SHP77 treated with DMSO at 0.1 percent for 48 hours (cell line): ENCODE results near the gene DLGAP1.

Source experiments
- DNase-seq: peaks from one replicate; lab custom pipeline; 2025; lab: John Stamatoyannopoulos, UW

DLGAP1 gene

DNA sequence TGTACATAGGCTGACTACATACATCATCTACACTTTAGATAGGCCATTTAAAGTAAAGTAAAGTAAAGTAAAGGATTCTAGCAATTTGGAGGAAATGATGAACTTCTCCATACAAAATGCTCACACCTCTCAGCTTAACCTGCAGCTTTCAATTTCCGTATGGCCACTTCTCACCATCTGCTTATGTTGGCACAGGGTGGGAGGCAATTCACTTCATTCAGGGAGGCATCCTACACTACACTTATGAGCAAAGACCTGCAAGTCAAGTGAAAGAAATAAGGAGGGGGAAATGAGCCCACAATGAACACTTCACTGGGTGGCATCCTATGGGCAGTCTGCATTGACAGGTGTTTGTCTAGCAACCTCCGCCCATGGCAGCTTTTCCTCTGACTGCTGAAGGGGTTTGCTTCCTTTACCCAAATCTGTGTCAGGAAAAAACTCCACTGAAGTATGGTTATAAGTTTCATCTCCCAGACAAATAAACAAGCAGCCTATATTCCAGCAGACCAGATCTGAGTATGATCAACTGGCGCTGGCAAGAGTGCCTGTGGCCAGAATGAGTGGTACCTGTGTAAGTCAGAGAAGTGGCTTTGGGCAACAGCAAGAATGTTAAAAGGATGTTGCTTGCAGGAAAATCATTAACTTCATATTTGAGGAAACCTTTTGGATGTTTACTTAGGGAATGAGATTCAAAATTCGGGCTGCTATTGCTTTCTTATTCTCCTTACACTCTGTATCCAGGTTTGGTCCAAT, 556.1 kb downstream of the DLGAP1 start:
- DNase-seq, result no peak

DNA sequence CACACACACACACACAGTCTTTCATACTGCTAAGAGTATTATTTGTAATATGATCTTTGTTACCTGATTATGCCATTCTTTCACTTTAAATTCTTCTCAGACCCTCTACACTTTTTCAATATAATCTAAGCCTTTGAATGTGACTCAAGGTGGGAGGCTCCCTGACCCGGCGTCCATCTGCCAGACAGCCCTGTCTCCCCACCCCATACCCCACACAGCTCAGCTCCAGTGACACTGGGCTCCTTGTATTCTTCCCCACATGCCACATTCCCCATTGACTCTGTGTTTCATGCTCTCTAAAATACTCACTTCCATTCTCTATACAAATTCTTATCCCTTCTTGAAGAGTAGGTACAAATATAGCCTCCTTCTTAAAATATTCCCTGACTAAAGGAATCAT, 563.0 kb downstream of the DLGAP1 start:
- no peak for DNase-seq

DNA sequence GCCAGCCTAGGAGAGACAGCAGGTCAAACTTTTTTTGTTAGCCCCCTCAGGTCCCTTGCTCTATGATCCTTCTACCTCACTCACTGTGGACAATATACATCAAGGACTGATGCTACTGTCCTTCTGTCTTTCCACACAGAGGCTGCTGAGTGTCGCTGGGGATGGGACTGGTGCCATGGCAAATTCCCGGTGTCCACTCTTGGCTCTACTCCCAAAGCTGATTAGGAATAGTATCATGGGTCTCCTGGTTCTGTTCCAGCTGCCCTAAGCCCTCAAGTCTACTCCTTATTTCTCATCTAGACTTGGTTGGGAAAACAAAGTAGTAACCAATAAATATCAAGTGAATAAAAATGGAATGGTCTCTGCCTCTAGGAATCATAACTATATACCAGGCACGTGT, 563.9 kb downstream of the DLGAP1 start:
- DNase-seq, result no peak

DNA sequence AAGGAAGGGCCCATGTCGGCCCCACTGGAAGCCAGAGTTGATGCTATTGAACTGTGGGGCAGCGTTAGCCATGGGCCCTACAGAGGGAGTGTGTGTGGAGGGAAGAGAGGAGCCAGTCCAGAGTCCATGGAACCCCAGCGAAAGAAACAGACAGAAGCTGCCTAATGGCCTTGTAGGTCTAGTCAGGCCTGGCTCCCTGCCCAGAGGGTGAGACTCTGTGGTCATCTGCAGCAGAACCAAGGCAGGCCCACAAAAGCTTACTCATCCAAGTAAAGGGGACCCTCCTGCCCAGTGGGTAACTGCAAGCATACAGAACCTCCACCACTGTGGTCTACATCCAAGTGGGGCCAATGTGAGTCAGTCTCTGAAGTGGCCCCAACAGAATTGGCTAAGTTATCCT, 565.3 kb downstream of the DLGAP1 start:
- no peak for DNase-seq

DNA sequence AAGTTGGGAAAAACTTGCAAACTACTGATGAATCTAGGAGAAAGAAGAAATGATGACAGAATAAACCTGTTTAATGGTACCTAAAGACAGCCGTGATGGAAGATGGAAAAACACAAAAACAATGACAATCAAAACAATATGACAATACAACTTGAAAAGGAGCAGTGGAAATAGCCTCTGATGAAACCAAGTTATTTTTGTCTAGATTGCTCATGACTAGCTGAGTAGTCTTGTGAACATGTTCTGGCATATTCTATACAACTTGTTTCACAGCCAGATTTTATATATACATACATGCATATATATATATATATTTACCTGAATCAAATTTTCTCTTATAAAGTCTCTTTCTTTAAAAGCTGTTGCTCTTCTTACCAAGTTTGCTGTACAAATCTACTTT, 566.0 kb downstream of the DLGAP1 start:
- no peak for DNase-seq

DNA sequence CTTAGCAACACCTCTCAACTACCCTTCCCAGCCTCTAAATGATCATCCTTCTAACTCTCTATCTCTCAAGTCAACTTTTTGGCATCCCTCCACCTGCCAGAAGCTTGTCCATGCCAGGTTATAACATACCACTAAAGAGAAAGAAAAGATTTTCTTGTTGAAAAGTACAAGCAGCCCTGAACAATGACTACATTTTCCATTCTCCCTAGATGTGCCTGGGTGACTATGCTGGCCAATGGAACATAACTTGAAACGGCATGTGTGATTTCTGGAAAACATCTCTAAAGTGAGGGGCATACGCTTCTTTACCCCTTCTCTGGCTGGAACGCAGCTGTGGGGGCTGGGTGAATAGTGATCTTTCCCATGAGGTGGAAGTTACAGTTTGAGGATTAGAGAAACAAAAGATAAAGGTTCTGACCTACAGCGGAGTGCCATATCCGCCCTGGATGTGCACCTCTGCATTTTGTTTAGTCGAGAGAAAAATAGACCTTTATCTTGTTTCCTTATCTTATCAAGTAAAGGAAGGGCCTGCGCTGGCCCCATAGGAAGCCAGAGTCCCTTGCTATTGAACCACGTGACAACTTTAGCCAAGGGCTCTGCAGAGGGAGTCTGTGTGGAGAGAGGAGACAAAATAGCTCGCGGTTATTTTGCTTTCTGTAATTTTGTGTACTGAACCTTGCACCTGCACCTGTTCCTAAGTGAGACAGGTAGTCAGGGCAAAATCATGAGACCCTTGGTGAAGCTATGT, 568.4 kb downstream of the DLGAP1 start:
- DNase-seq, result no peak

DNA sequence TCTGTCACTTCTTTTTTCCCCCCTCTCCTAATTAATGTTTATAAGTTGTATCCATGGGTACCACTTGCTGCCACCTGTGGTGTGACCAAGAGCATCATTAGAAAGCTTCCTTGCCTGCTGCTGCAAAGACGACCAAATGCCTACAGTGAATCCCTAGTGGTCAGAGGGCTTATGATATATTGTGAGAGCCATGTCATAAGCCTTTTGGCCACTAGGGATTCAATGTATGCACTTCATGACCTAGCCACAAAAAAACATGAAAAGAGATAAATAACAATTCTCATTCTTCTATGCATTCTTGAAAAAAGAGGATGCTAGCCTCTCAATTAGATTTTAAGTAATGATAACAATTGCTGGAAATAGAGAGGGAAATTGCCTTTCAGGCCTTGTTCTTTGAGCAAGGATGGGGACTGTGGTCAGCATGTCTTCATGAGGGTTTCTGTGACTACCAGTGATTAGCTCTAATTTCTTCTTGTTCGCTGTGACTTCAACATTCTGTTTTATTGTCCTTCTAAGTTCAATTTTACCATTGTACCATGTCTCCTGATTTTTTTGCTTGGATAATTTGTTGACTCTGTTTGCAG, 569.8 kb downstream of the DLGAP1 start:
- DNase-seq, result no peak

DNA sequence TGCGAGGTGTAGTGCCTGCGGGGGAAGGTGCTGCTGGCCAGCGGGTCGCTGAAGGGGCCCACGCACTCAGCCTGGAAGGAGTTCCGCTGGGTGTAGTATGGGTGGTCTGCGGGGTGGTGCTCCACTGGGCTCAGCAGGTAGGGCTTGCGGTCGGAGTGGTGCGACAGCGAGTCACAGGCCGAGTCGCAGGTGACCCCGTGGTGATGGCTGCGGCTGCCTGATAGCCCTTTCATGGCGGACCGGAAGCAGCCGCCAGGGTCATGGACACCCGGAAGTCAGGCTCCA, 575.3 kb downstream of the DLGAP1 start:
- DNase-seq, result no peak

DNA sequence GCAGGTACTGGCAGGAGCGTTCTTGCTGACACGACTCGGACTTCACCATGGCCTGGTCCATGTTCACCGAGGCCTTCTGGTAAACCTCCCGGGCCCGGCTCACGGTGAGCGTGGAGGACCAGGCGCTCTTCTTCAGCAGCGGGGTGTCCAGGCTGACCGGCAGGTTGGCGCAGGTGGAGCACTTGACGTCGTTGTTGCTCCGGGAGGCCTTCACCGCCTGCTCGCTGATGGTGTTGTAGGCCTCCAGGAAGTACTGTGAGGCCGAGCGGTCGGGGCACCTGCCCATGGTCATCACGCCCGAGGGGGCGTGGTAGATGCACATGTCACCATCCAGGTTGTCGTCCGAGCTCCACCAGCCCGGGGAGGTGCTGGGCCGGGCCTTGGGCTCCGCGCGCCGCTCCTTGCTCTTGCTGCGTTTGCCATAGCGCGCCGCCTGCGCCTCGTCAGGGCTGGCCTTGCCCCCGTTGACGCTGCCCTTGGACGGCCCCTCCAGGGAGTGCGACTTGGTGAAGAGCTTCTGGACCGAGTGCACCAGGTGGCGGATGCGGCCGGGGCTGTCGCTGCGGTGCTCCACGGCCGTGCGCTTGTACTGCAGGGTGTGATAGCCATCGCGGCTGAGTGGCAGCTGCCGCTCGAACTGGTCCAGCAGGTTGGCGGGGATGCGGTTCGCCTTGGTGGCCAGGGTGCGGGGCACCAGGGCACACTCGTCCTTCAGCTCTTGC, 575.8 kb downstream of the DLGAP1 start:
- DNase-seq, result no peak

DNA sequence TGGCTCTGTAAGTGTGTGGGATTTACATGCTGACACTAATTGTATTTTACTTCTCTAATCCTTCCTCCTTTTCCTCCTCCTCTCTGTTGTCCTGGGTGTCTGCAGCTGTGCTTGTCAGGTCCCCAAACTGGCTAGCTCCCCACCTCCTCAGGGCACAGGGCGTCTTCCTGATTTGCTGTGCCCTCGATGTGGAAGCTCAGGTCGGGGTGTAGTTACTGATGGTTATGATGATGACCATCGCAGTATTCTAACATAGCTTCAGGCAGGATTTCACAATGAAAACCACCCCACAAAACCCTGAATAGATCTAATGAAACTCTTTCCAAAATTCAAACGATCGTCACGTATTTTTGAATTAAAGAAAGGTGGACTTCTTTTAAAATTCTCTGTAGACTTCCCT, 576.7 kb downstream of the DLGAP1 start:
- DNase-seq, result no peak

DNA sequence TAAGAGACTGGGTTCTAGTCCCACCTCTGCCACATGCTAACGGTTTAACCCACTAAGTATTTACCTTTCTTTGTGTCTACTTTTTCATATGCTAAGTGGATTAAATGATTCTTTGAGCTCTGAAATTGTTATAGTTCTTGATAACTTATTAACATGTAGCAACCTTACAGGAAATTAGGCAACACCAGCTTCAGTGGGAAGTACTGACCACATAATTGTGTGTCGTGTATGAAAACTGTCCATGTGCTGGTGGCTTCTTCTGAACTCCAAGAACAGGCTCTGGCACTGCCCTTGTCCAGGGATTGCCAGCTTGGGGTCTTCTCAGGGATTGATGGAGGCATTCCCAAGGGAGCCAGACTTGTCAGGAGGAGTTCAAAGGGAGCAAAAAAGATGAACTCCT, 577.4 kb downstream of the DLGAP1 start:
- no peak for DNase-seq

DNA sequence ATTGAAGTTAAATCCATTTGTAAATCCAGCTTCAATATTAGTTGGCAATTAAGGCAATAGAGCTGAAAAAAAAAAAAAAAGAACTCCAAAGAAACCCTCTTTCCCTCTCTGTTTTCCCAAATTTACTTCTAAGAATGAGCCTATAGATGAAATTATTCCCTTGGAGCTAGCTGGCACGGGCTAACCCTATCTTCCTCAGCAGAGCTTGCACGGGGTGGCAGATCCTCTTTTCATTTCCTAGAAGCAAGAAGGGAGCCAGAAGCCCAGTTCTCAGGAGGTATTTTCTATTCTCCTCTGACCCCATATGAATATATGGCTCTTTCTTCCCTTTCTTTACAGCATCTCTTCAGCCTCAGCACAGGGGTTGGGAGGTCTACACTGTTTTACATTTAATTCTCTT, 579.1 kb downstream of the DLGAP1 start:
- DNase-seq, result no peak

DNA sequence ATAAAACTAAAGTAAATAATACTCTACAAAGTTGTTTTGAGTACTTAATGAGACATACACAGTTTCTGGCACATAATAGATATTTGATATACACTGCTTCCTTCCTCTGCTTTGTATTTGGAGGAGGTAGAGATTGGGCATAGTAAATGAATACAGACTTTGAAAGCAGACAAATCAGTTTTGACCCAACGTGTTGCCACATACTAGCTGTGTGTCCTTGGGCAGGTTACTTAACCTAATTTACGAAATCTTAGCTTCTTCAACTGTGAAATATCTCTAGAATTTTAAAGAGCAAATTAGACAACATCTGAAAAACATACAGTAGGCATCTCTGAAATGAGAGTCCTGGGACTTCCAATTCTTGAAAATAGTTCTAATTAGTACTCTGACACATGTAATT, 579.7 kb downstream of the DLGAP1 start:
- DNase-seq, result no peak

DNA sequence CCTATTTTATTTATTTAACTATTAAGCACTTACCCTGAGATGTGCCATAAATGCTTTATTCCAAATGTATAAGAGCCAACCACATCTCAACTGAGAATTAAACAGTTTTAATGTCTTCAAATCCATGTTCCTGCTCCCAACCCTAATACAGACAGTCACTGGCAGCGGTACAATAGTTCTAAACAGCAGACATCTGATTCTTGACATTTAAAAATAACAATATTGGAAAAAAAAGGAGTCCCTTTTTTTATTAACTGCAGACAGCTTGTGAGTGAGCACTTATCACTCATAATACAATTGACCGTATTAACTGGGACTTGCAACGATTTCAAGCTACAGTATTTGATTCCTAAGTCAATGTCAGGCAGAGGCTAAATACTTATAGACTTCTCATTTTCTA, 580.5 kb downstream of the DLGAP1 start:
- no peak for DNase-seq

DNA sequence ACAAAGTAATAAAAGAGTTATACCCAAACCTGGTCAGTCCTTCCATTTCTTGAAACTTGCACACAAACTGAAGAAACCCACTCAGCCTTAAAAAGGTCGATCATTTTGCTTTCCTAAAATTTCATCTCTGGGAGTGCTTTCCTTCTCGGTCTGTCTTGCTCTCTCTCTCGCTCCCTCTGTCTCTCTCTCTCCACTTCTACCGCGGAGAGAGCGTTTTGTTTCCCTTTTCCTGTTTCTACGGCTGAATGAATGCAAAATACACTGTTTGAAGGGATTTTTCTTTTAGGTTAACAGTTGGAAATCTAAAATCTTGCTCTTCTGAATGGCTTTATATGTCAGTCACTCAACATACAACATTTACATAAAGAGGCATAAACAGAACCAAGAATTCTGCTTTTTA, 581.0 kb downstream of the DLGAP1 start:
- no peak for DNase-seq

DNA sequence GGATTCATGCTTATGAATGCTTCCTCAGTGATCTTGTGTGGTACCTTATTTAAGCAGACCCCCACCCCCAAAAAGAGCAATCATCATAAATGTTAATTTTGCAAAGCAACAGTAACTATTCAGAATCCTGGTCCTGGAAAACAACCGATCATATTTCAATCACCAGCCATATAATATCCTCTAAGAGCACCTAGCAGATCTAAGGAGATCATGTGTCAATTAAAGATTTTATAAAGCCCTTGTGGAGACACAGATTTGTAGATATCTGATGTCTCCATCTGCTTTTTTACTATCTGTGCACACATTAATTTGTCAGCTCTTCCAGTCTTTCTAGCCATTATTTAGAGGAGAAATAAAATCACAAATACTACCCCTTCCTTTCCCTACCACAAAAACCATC, 581.4 kb downstream of the DLGAP1 start:
- no peak for DNase-seq

DNA sequence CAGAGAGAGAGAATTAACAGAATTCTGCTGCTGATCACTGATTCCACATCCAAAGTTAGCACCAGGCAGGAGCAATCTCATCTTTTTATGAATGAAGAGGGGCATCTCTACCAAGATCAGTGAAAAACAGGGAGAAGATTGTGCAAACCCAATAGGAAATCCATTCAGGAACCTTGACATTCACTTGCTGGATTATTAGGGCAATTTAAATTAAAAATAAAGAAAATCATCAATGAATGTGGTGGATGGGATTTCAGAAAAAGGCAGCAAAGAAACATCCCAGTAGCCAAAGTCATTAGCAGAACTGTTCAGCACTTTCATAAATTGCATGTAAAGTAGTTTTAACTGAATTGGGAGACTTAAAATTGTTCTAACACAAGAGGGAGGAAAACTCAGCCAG, 581.9 kb downstream of the DLGAP1 start:
- DNase-seq, result no peak

DNA sequence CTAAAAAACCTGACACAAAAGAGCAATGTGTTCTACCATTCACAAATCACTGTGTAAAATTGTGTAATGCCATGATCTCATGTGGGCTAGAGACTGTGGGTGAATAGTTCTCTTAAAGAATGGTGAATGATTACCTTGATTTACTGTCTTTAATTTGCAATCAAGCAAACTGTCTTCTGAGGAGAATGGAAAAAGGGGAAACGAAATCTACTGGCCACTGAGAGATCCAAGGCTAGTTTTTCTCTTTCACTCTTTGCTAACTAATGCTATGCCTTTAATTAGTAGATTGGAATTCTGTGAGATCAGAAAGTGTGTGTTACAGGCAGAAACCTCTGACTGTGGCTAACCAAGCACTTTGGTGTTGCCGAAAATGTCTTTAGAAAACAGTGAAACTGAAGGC, 582.5 kb downstream of the DLGAP1 start:
- DNase-seq, result no peak

DNA sequence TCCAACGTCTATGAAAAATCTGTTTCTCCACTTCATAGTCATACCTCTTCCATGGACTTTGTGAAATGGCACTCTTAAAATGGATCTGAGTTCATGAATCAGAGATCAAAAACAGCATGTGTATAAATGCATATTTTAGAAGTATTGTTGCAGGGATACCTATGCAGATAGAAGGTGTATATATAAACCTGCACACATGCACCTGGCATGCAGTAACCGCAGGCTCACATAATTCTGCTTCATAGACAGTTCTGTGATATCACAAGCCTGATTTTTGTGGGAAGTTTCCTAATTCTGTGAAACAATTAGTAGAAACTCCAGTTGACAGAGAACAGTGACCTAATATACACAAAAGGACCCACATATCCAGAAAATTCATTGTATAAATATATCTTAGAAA, 583.4 kb downstream of the DLGAP1 start:
- DNase-seq, result no peak

DNA sequence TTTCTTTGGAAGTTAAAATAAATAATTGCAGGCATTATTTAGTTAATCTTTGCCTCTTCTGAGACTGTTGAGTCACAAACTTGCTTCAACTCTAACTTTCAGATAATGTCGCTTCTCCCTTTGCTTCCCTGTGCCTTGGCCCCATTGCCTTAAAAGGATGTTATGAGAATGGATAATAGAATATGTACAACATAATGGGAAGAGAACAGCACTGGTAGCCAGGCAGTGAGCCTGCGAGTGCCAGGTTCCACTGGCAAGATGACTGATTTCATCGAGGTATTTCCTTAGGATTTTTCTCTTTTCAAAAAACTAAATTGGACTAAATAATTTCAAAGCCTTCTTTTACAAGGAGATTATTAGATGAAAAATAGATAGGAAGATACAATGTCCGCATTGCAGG, 584.2 kb downstream of the DLGAP1 start:
- DNase-seq, result no peak

DNA sequence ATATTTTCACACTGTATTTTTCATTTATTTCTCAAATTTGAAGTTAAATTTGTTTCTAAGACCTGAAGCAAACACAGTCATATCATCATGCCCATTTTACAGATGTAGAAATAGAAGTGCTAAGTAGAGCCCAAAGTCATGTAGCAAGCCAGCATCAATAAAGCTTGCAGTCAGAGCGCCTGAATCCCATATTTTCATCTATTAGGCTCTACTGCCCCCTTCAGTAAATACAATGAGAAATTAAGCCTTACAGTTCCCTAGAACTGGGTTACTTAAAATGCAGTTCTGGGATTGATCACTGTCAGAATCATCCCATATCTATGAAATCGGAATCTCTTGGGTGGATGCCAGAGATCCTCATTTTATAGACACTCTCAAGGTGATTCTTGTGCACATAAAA, 585.3 kb downstream of the DLGAP1 start:
- no peak for DNase-seq

DNA sequence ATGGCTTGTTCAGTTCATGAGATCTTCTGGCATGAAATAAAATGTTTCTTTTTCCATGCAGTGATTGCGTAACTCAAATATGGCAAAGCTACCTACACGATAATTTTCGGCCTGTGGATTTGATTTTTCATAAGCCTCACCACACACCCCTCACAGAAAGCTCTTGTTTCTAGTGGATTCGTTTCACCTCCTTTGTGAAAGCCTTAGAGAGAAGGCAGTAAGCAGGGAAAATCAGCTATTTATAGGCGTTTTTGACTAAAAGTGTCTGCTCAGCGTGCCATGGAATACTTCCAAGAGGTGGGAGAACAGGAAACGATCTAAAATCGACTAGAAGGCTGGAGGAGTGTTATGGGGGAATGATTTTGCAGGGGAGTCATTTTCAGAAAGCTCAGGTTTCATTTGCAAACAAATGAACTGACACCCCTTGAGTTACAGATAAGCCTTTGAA, 587.2 kb downstream of the DLGAP1 start:
- DNase-seq, result no peak

DNA sequence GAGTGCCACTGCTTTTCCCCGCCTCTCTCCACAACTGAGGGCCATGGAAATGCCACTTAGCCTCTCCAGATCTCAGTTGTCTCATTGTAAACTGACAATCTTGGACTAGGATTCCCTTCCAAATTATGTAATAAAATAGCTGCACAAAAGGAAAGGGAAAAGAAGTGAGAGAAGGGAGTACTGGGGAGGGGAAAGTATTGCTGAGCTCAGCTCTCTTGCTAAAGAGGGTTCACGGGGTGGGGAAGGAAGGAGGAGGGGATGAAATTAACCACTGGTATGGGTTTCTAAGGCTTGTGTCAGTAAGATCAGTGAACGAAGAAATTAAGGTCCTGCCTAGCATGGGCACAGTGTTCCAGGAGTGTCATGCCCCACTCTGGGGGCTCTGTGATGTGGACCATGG, 587.9 kb downstream of the DLGAP1 start:
- DNase-seq, result no peak
